ENCODE data around the gene STXBP6. TPM values are rescaled to one million over a fixed set of nuclear protein-coding genes. Genes with fewer than 3 reads are reported as not detected.
A peak's percentile ranks its signal among the peaks of the same experiment; 100 is the strongest.

The STXBP6 gene
- total RNA-seq, 4 donors from 2014 or later = 11.9 to 30.5 (median 14.6) TPM

DNA sequence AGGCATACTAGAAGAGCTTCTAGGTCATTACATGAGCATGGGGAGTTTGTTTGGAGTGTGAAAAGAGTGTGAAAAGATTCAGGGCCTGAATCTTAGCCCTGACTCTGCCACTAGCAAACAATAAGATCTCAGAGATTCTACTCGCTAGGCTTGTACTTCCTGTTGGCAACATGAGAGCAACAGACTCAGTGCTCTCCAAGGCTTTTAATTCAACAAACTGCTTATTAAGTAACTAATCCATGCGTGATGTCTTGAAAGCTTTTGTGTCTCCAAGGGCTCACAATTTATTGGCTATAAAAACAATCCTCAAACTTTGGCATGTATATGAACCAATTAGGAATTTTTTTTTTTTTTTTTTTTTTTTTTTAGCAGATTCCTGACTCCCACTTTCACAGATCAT, 105.1 kb downstream of the STXBP6 start:
- intact Hi-C loops (cut with DNase I; ENCODE audit: low total_unique reads) = no loop called here
- no peaks in the 10 kb centered on the region for H3K4me1 ChIP-seq
- H3K27ac ChIP-seq = no peak overlapping the region
- no peak for TF ChIP-seq POLR2A (IDR thresholded peaks at IDR 0.05)
- TF ChIP-seq, protein P1, sequence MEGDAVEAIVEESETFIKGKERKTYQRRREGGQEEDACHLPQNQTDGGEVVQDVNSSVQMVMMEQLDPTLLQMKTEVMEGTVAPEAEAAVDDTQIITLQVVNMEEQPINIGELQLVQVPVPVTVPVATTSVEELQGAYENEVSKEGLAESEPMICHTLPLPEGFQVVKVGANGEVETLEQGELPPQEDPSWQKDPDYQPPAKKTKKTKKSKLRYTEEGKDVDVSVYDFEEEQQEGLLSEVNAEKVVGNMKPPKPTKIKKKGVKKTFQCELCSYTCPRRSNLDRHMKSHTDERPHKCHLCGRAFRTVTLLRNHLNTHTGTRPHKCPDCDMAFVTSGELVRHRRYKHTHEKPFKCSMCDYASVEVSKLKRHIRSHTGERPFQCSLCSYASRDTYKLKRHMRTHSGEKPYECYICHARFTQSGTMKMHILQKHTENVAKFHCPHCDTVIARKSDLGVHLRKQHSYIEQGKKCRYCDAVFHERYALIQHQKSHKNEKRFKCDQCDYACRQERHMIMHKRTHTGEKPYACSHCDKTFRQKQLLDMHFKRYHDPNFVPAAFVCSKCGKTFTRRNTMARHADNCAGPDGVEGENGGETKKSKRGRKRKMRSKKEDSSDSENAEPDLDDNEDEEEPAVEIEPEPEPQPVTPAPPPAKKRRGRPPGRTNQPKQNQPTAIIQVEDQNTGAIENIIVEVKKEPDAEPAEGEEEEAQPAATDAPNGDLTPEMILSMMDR (IDR thresholded peaks at IDR 0.05) = no peak
- no peaks in the 10 kb centered on the region for H3K36me3 ChIP-seq
- DNase-seq = no peak
- H3K9me3 ChIP-seq = no peaks in the 10 kb centered on the region
- no peaks in the 10 kb centered on the region for H3K27me3 ChIP-seq
- H3K4me3 ChIP-seq = no peak overlapping the region

DNA sequence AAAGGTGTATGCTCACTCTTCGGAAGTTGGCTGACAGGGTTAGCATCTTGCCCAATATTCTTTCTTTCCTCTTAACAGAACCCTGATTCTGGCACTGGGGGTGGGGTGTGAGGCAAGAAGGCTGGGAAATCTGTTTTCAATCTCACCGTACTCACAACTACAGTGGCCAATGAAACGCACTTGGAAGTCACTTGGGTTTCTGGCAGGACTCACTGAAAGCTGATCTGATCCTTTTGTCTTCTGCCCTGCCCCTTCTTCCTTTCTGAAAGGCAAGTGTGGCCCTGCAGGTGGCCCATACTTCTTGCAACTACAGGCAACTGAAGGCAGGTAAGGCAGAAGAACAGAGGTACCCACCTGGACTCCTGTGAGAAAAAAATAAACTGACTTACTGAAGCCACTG, 106.9 kb downstream of the STXBP6 start:
- peak; percentile 47 to 48 for DNase-seq
- no peak overlapping the region for H3K27ac ChIP-seq

DNA sequence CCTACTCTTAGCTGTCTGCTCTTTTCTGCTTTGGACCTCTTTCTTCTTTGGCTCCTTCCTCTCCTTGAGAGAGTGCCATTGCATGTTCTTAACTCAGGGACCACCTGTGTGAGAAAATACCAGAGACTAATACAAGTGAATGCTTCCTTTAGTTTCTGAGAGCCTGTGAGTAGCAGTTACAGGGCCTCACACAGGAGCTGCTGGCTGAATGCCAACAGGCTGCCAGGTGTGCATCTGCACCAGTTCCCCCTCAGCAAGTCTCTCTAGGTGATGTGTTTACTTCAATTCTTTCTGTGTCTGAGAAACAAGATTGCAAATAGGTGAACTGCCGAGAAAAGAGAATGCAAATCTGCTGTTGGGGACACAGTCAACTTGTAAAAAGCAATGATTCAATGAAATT, 108.2 kb downstream of the STXBP6 start:
- intact Hi-C loops (cut with DNase I; ENCODE audit: low total_unique reads) = no loop called here
- Histone ChIP-seq H3K36me3 (no peaks in the 10 kb centered on the region), H3K4me3 (no peak overlapping the region), H3K27me3 (no peaks in the 10 kb centered on the region), H3K27ac (no peak overlapping the region), H3K9me3 (no peaks in the 10 kb centered on the region), H3K4me1 (no peaks in the 10 kb centered on the region)
- TF ChIP-seq, protein P1 (IDR thresholded peaks at IDR 0.05) = no peak
- no peak for TF ChIP-seq POLR2A (IDR thresholded peaks at IDR 0.05)
- no peak for DNase-seq

More for the DNA sequence above, 106.9 kb downstream of the STXBP6 start:
- Histone ChIP-seq H3K4me3 (no peak overlapping the region), H3K36me3 (no peaks in the 10 kb centered on the region), H3K27me3 (no peaks in the 10 kb centered on the region), H3K9me3 (no peaks in the 10 kb centered on the region), H3K4me1 (no peaks in the 10 kb centered on the region)
- intact Hi-C loops (cut with DNase I; ENCODE audit: low total_unique reads) = no loop called here
- TF ChIP-seq POLR2A (IDR thresholded peaks at IDR 0.05) = no peak
- TF ChIP-seq, protein P1 (IDR thresholded peaks at IDR 0.05) = no peak

DNA sequence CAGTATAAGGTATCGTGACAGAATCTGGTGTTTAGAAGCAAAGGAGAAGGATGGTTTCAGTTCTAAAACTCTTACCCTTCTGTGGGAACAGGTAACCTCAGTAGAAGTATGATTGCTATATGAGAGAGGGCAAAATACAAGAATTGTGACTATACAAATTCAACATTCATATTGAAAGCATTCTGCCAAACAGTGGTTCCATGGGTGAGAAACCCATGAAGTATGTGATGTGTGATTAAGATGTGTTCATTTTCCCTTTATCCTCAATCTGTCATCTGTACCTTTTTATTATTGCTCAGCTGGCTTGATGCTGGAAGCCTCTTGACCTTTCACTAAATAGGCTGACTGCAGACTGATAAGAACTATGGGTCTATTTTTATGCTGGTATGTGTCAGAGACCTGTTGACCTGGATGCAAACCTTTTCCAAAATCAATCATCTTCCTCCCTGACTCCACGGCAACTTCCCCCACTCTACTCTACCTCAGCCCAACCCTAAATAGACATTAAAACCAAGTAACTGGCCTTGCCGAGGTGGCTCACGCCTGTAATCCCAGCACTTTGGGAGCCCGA, 109.6 kb downstream of the STXBP6 start:
- DNase-seq = no peak
- Histone ChIP-seq H3K4me1 (no peaks in the 10 kb centered on the region), H3K27ac (no peak overlapping the region), H3K4me3 (no peak overlapping the region), H3K27me3 (no peaks in the 10 kb centered on the region), H3K9me3 (no peaks in the 10 kb centered on the region), H3K36me3 (no peaks in the 10 kb centered on the region)
- intact Hi-C loops (cut with DNase I; ENCODE audit: low total_unique reads) = no loop called here
- no peak for TF ChIP-seq POLR2A (IDR thresholded peaks at IDR 0.05)
- TF ChIP-seq, protein P1 (IDR thresholded peaks at IDR 0.05) = no peak

DNA sequence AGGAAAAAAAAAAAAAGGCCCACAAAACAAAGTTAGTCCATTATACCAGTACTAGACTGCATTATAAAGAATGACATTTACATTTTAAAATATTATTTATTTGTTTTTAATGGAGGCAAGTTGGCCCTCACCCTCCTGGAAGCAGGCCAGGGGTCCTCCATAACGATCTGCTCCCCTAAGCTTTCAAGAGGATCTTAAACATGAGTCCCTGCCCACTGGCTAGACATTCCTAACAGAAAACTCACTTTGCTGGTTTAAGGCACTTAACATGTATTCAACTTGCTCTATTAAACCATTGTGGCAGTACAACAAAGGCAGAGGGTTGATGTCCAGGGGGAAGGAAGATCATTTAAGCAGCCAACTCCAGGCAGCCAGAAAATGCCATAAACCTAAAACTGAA, 111.4 kb downstream of the STXBP6 start:
- H3K36me3 ChIP-seq = no peaks in the 10 kb centered on the region
- no peak for TF ChIP-seq POLR2A (IDR thresholded peaks at IDR 0.05)
- TF ChIP-seq, protein P1 (IDR thresholded peaks at IDR 0.05) = no peak
- DNase-seq = no peak
- H3K4me3 ChIP-seq = no peak overlapping the region
- H3K27ac ChIP-seq = no peak overlapping the region
- intact Hi-C loops (cut with DNase I; ENCODE audit: low total_unique reads) = no loop called here
- no peaks in the 10 kb centered on the region for H3K27me3 ChIP-seq
- H3K9me3 ChIP-seq = no peaks in the 10 kb centered on the region
- H3K4me1 ChIP-seq = no peaks in the 10 kb centered on the region

Data from uterus (tissue), 4 donors.